DMS53 (cell line): ENCODE measurements around the gene RACGAP1.
A peak's percentile ranks its signal among the peaks of the same experiment; 100 is the strongest.

Experiments used
- DNase-seq: peaks from one replicate; lab custom pipeline; 2025; lab: John Stamatoyannopoulos, UW

Gene RACGAP1

GRCh38 chr12:50056639-50056976 lies 31.3 kb upstream of the RACGAP1 start:
- peak; percentile 39 for DNase-seq

- peak; percentile 80 for DNase-seq
Observed at GRCh38 chr12:50055831-50056638, 30.7 kb upstream of the RACGAP1 start.

GRCh38 chr12:50053583-50053982 lies 28.3 kb upstream of the RACGAP1 start:
- no peak for DNase-seq

GRCh38 chr12:50052964-50053363 lies 27.7 kb upstream of the RACGAP1 start:
- DNase-seq: no peak

- no peak for DNase-seq
Observed at GRCh38 chr12:50052544-50052943, 27.2 kb upstream of the RACGAP1 start.

- DNase-seq: no peak
Observed at GRCh38 chr12:50051101-50051806, 26.0 kb upstream of the RACGAP1 start.

- DNase-seq: peak; percentile 52
Observed at GRCh38 chr12:50050410-50051098, 25.3 kb upstream of the RACGAP1 start.

GRCh38 chr12:50050119-50050385 lies 24.8 kb upstream of the RACGAP1 start:
- DNase-seq: no peak

GRCh38 chr12:50049254-50050118 lies 24.2 kb upstream of the RACGAP1 start:
- no peak for DNase-seq

GRCh38 chr12:50047693-50048250 lies 22.5 kb upstream of the RACGAP1 start:
- no peak for DNase-seq

- DNase-seq: no peak
Observed at GRCh38 chr12:50043854-50044253, 18.6 kb upstream of the RACGAP1 start.

- DNase-seq: no peak
Observed at GRCh38 chr12:50043308-50043707, 18.0 kb upstream of the RACGAP1 start.

GRCh38 chr12:50042693-50043092 lies 17.4 kb upstream of the RACGAP1 start:
- no peak for DNase-seq

- DNase-seq: no peak
Observed at GRCh38 chr12:50041962-50042361, 16.7 kb upstream of the RACGAP1 start.

- DNase-seq: no peak
Observed at GRCh38 chr12:50041062-50041860, 16.0 kb upstream of the RACGAP1 start.

GRCh38 chr12:50040657-50041056 lies 15.4 kb upstream of the RACGAP1 start:
- no peak for DNase-seq

- DNase-seq: peak; percentile 89
Observed at GRCh38 chr12:50039151-50039835, 14.0 kb upstream of the RACGAP1 start.

GRCh38 chr12:50038336-50038735 lies 13.0 kb upstream of the RACGAP1 start:
- no peak for DNase-seq

GRCh38 chr12:50032854-50033581 lies 7.7 kb upstream of the RACGAP1 start:
- DNase-seq: no peak

- DNase-seq: no peak
Observed at GRCh38 chr12:50032515-50032853, 7.2 kb upstream of the RACGAP1 start.
